Inflammatory macrophage treated with lipopolysaccharide for 4 hours (primary cell): ENCODE results near the gene AQP3.
"Not testable (repeated sequence)": the region's sequence is repeated elsewhere in the genome, so short reads cannot be mapped to it uniquely, and the experiment has no call there.

Source experiments
- DNase-seq: peaks from one replicate; pipeline ENCODE4 v3.0.0-alpha.2; 2020

AQP3 gene

DNA sequence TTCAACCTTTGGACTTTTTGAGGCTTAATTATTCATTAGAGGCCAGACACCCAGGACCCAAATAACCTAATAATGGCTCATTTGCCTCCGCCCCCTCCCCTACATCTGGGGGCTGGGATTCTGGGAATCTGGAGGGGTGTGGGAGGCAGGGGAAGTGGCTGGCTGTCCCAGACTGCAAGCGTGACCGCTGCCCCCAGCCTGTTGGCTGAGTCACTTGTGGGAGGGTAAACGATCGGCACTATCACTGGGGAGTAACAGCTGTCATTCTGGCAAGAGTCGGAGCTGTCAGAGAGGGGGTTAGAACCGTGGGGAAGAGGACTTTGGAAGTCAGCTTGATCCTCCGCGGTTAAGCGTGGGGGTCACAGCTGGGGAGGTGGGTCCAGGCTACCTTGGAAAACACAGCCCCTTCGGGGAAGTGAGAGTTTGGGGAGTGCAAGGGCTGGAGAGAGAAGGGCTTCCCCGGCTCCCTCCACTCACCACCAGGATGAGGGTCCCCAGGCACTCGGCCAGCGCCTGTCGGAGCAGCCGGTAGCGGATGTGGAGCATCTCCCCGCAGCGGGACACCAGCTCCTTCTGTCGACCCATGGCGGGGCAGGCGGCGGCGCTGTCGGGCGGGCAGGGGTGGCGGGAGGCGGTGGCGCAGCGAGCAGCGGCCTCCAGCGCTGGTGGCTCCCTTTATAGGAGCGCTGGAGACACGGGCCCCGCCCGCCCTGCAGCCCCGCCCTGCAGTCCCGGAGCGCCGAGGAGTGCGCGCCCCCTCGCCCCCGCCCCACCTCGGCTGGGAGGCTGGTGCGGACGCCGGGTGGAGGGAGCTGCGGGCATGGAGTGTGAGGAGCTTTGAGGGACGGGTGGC is at the start of gene AQP3:
AQP3 (minus strand) TSS at position 648 of the 853 bp plus-strand sequence; CDS start at position 585, 63 bp downstream.
- peak; percentile 81 for DNase-seq

DNA sequence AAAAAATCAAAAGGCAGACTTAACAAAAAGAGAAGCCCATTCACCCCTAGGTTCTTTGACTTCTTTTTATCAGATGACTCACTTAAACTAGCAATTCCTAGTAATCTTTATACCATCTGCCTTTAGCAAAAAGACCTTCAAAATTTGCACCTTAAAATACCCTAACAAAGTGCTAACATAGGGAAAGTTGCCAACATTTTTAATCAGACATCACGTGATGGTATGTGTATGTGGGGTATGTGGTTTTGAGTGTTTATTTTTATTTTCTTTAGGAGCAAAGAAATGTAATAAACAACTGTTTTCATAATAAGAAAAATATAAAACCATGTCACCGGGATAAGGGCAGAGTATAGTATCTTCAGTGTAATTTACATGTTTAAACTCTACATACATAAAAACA is 46.4 kb upstream of the AQP3 start:
- DNase-seq = not testable (repeated sequence)

GRCh38 chr9:33489066-33489465 is 41.7 kb upstream of the AQP3 start:
- DNase-seq = no peak

DNA sequence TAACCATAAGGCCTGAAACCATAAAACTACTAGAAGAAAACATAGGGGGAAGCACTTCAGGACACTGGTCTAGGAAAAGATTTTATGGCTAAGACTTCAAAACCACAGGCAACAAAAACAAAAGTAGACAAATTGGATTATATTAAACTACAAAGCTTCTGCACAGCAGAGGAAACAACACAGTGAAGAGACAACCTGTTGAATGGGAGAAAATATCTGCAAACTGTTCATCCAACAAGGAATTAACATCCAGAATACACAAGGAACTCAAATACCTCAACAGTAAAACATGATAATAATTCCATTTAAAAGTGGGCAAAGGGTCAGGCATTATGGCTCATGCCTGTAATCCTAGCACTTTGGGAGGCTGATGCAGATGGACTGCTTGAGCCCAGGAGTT is 37.9 kb upstream of the AQP3 start:
- DNase-seq = not testable (repeated sequence)

- no peak for DNase-seq
Measured at GRCh38 chr9:33480976-33481375, 33.6 kb upstream of the AQP3 start.

DNA sequence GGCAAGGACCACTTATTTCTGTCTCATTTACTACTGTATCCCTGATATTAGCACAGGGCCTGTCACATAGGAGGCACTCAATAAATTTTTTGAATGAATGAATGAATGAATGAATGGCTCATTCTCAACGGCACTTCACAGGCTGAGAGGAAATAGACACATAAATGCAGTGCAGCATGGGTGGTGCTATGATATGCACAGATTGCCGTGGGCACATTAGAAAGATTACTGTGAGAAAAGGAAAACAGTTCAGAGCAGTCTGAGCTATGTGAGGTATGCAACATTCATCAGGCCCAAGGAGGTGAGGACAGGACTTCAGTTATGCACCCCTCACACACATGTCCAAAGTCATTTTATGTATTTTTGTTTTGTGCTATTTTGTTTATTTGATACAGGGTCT is 32.7 kb upstream of the AQP3 start:
- DNase-seq = no peak

DNA sequence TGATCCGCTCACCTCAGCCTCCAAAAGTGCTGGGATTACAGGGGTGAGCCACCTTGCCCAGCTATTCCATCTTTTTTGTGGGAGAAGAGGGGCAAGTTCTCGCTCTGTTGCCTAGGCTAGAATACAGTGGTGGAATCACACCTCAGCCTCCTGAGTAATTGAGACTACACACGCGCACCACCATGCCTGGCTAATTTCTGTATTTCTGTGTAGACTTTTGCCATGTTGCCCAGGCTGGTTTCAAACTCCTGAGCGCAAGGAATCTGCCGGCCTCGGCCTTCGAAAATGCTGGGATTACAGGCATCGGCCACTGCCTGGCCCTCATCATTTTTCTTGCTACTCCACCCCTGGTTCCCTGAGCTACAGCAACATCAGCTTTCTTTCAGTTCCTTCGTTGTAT is 29.1 kb upstream of the AQP3 start:
- DNase-seq = no peak

DNA sequence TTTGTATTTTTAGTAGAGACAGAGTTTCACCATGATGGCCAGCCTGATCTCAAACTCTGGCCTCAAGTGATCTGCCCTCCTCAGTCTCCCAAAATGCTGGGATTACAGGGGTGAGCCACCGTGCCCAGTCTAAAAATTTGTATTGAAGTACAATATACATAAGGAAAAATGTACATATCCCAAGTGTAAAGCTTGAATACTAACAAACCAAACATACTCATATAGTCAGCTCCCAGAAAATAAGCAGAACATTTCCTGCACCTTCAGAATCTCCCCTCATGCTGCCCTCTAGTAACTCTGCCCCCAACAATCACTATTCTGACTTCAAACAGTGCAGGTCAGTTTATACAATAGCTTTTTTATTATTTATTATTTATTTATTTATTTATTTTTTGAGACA is 28.0 kb upstream of the AQP3 start:
- no peak for DNase-seq

DNA sequence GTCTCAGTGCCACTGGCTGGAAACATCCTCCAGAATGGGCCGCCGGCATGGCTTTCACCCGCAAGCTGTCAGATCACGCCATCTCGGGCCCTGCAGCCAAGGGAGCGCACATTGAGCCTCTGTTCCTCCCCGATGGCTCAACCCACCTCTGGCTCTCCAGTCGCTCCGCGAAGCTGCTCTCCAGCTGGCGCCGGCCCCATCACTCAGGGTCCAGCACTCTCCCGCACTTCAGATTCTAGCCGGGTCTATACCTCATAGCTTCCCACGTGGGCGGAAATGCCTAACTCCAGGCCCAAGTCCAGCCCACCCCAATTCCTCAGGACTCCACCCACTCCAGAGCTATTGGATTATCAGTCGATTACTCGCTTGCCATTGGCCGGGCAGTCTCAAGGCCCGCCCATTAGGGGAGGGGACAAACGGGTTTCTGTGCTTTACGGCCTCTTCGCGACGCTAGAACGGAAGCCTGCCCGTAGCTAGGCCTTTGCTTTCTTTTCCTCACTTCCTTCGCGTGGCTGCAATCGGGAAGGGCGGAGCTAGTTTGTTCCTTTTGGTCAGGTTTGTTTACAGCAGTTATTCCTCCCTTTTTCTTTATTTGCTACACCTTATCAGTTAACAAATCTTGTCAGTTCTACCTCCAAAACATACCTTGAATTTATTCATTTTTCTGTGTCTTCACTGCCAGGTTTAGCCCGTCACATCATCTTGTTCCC is 26.4 kb upstream of the AQP3 start, which contains the start of gene NOL6:
NOL6 (minus strand) TSS at position 282 of the 710 bp plus-strand sequence; CDS start at position 200, 82 bp downstream.
- peak; percentile 100 for DNase-seq

- DNase-seq = peak; percentile 26
Measured at GRCh38 chr9:33472881-33473615, 25.7 kb upstream of the AQP3 start.

- DNase-seq = no peak
Measured at GRCh38 chr9:33472171-33472880, 24.9 kb upstream of the AQP3 start.

GRCh38 chr9:33471361-33471760 is 24.0 kb upstream of the AQP3 start:
- DNase-seq = no peak

- DNase-seq = no peak
Measured at GRCh38 chr9:33469891-33470290, 22.5 kb upstream of the AQP3 start.

GRCh38 chr9:33468797-33469621 is 21.6 kb upstream of the AQP3 start:
- DNase-seq = no peak

DNA sequence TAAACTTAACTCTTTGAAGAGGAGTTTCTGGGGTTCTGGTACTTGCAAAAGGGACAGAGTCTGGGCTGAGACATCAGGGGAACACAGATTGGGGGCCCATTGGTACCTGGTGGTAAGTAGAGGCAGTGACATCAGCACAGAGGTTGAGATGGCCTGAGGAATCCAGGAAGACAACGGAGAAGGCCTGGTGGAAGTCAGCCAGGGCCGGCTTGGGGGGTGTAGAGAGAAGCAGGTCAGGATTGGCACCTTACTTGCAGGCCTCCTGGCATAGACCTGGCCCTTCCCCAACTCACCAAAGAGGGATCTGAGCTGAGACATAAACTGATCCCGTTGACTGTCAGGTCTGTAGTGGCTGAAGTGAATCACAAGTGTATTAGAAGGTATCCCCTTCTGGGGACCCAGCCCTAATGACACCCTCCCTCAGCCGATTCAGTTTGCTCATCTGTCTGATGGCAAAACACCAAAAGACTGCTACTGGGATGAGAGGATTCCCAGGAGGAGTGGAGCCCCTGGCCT is 20.9 kb upstream of the AQP3 start:
- DNase-seq = no peak

DNA sequence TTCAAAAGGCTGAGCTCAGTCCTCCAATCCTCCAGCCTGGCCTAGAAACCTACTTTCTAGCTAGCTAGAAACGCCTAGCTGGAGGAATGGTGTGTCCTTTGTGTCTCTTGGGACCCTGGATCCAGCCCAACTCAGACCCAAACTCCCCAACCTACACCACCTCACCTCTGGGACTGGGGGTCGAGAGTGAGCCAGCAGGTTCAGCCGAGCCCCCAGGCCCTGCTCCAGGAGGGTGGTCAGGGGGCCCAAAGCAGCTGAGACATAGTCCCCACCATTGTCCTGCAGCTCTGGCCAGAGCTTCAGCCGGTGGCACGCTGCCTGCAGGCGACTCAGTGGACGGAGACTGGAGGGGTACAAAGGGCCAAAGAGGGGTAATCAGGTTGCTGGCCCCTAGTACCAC is 20.1 kb upstream of the AQP3 start:
- no peak for DNase-seq

DNA sequence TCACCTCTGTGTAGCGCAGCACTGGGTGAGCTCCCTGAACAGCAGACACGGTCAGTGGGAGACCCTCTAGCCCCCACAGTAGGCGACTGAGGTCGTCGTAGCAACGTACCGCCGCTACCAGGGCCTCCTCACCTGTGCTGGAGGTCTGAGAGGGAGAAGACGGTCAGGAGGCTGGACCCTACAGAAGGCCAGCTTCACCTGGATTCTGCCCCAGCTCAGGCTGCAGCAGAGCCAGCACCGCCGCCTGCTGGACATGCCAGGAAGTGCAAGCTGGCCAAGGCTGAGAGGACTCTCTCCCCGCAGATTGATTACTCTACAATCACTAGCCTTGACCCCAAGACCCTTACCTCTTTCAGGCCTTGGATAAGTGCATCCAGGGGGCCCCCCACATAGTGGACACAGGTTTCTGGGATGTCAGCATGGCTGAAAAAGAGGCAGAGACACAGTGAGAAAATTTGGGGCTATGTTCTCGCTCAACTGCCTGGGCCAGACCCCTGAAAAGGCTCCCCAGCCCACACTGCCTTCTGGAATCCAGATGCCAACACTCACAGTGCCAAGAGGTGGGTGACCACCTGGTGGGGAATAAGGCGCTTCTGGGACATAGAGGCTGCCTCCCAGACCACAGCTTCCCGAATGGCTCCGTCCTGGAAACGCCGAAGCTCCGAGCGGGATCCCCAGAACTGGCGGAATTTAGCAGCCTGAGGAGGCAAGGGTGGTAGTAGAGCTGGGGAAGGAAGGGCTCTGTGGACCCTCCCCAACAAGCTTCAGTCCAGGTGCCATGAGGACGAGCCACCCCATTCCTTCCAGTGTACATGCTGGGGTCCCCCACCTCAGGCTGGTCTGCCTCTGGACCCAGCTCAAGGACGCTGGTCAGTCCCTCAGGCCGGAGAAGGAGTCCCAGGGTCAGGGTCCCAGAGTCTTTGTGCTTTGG is 19.4 kb upstream of the AQP3 start:
- peak; percentile 46 for DNase-seq

DNA sequence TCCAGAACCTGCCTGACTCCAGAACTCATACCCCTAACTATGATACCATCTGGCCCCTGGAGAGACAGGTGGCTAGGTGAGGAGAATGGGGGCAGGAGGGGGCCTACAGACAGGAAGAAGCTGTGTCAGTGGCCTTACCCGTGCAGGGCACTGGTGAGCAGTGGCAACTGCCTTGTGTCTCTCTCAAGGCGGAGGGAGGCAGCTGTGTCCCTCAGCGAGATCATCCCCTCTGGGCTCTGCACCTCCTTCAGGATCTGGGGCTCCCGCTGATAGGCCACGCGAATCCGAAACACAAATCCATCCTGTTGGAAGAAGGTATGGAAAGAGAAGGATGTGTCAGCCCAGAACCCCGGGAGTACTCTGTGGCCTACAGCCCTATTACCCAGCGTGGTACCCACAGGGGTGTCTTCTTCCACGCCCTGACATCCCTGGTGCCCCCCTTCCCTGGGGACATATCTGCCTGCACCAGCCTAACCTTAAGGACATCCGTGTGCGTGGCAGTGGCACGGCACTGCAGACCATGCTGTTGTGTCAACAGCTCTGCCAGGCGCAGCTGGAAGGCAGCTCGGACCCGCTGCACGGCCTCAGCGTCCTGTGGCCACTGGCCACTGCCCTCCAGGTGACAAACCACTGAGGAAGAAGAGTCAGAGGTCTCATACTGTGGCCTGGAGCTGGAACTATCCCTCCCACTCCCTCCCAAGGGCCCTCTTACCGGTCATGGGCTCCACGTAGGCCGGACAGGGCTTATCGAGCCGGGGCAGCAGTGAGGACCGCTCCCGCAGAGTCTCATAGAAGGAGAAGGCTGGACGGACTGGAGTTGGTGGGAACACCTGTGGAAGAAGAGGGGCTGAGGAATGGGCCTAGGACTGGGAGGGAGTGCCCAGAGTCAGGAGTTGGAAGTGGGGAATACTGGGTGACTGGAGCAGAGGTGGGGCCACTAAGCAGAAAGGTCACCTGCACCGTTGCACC is 18.5 kb upstream of the AQP3 start:
- no peak for DNase-seq

DNA sequence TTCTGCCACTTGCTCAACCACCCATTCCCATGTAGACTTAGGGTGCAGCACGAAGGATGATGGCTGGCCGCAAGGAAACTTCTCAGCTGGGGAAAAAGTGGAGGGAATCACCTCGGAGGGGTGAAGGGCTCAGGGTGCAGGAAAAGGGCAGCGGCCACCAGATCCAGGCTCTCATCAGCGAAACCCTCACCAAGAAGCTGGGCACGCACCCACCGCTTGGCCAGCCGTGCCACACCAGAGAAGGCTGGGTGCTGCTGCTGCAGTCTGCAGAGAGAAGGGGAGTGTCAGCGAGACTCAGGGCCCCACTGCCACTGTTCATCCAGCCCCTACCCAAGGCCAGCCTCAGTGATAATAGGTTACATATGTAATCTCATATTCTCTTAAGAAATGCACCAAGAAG is 17.7 kb upstream of the AQP3 start:
- DNase-seq = no peak
